NCI-H1105 treated with DMSO at 0.1 percent for 48 hours (cell line): Measurements from ENCODE around the gene AGAP5.
A peak's percentile ranks its signal among the peaks of the same experiment; 100 is the strongest.

ENCODE experiments used
- DNase-seq: peaks from one replicate; lab custom pipeline; 2025; lab: John Stamatoyannopoulos, UW

AGAP5 gene

GRCh38 chr10:73653701-73654100, 44.2 kb downstream of the AGAP5 start:
- no peak for DNase-seq

DNA sequence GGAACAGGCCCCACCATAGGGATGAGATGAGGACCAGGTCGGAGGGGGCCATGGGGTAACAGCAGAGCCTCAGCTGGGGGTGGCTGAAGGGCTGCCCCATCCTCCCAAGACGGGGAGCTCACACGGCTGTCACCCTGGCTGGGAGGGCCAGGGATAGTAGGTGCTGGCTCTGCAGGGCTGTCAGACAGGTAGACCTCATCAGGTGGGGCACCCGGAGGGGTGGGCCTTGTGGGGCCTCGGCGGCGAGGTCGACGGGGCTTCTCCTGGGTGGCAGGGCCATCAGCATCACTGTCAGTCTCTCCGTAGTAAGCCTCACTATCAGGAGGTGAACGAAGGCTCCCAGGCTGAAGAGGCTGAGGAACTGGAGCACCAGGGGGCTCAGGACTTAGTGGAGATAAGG, 44.7 kb downstream of the AGAP5 start:
- DNase-seq, result no peak

DNA sequence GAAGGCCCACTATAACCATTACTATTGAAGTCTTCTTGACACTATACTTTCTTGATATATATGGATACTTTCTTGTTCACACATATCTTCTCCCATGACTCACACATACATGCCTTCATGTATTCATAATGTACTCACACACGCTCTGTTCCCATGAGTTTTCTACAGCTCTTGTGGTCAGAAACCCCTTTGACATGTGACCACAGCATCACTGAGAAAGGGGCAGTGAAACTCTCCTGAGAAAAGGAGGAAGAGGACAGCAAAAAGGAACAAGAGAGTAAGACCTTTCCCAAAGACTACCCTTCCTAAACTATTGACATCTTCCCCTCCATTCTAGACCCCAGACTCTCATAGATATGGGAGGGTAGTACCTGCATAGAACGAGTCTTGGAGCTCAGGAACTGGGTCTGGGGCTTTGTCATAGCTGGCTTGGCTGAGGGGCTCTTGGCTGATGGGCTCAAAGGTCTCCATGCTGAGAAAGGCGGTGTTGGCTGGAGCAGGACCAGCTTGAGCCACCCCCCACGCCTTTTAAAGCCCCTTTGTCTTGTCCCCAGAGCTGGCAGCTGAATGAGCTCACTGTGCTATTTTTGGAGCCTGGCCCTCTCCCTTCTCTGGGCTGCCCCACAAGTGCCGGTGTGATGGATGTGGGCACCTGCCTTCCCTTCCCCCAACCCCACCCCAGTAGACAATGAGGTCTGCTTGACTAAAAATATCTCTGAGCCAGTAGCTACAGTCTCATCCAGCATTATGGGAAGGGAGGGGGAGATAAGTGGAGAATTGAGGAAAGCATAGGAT, 47.2 kb downstream of the AGAP5 start:
- DNase-seq, result no peak

- DNase-seq, result no peak
Observed at GRCh38 chr10:73649876-73650536, 47.9 kb downstream of the AGAP5 start.

GRCh38 chr10:73648975-73649829, 48.7 kb downstream of the AGAP5 start:
- DNase-seq, result no peak

GRCh38 chr10:73647875-73648651, 49.8 kb downstream of the AGAP5 start:
- no peak for DNase-seq

- DNase-seq, result peak; percentile 73
Observed at GRCh38 chr10:73647211-73647874, 50.6 kb downstream of the AGAP5 start.

- no peak for DNase-seq
Observed at GRCh38 chr10:73646598-73647041, 51.3 kb downstream of the AGAP5 start.

DNA sequence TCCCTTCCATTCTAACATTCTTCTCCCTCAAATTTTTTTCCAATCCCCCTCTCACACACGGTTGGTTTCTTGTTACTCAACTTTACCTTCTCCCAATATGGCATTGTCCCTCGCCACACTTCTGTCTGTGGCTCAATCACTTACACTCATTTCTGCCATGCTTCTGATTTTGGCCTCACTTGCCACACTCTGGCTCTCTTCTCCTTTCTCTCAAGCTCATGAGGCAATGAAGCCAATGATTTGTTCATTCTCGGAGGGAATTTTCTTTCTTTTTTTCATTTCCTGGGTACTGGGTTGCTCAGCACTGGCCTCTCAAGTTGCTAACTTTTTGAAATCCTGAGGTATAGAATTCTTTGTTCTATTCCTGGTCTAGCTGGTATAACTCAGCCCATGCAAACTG, 52.7 kb downstream of the AGAP5 start:
- DNase-seq, result no peak

- DNase-seq, result no peak
Observed at GRCh38 chr10:73644767-73645166, 53.1 kb downstream of the AGAP5 start.

GRCh38 chr10:73644015-73644743, 53.7 kb downstream of the AGAP5 start:
- peak; percentile 51 for DNase-seq

- DNase-seq, result no peak
Observed at GRCh38 chr10:73643362-73643761, 54.5 kb downstream of the AGAP5 start.

GRCh38 chr10:73641328-73642060, 56.4 kb downstream of the AGAP5 start, which contains the start of gene MYOZ1:
TSS of gene MYOZ1 (minus strand) at chr10:73641474. CDS start at chr10:73640017, 1,457 bp downstream.
- DNase-seq, result no peak

- no peak for DNase-seq
Observed at GRCh38 chr10:73639286-73639685, 58.6 kb downstream of the AGAP5 start.

DNA sequence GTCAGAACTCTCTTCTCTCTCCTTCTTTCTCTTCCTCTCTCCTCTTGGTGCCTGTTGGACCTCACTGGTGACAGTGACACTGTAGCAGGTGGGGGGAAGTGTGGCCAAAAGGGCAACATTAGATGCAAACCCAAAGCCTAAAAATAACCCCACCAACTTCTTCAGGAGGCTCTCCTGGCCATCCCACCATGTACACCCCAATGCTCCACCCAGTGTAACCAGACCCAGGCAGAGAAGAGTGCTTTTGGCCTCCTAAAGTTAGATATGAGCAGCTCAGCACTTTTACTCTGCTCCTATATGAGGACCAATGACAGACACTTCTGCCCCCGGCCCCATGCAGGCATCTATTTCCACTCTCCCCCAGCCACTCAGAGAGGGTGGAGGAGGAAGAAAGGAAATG, 62.1 kb downstream of the AGAP5 start:
- DNase-seq, result no peak

- no peak for DNase-seq
Observed at GRCh38 chr10:73634421-73634820, 63.5 kb downstream of the AGAP5 start.

DNA sequence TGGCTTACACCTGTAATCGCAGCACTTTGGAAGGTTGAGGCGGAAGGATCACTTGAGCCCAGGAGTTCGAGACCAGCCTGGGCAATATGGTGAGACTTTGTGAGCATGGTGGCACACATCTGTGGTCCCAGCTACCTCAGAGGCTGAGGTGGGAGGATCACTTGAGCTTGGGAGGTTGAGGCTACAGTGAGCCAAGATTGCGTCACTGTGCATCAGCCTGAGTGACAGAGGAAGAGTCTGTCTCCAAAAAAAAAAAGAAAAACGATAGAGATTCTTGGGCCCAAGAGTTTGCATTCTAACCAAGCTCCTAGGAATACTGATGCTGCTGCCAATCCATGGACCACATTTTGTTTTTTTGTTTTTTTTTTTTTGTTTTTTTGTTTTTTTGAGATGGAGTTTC, 68.7 kb downstream of the AGAP5 start:
- no peak for DNase-seq

- no peak for DNase-seq
Observed at GRCh38 chr10:73628405-73628804, 69.5 kb downstream of the AGAP5 start.

DNA sequence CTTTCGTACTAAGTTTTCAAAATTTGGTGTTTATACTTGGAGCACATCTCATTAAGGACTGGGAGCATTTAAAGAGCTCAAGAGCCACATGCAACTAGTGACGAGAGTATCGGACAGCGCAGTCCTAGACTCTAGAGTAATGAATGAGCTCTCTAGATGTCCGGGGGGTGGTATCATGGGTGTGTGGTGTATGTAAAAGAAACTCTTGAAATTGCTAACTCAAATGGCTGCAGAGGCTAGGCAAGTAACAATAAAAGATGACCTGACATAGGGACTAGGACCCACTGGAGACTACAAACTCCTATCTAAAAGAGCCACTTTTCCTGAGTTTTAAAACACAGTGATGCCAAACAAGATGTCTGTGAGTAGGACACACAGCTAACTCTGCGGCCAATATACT, 70.6 kb downstream of the AGAP5 start:
- DNase-seq, result no peak
